Bronchial epithelial cell (primary cell): Measurements from ENCODE around the gene CHID1. TPM values are rescaled to one million over a fixed set of nuclear protein-coding genes. Genes with fewer than 3 reads are reported as not detected.

Experiments
- DNase-seq: peaks from one replicate; pipeline ENCODE4 v3.0.0-alpha.2; 2010; ENCODE audit warnings: low read depth
- FAIRE-seq: peaks from 2 replicates; lab custom pipeline; 2011; peaks lifted over from hg19 to GRCh38; lab: Jason Lieb, UNC
- H3K27me3 ChIP-seq: 2 replicates; pipeline ENCODE4 v1.5.1; 2011; ENCODE audit warnings: low read length; ENCODE audit not compliant: control insufficient read depth, insufficient read depth
- H3K36me3 ChIP-seq: 2 replicates; pipeline ENCODE4 v1.5.1; 2011; ENCODE audit warnings: low read length; ENCODE audit not compliant: control insufficient read depth, insufficient read depth
- H3K4me3 ChIP-seq: 2 replicates; pipeline ENCODE4 v1.5.1; 2011; ENCODE audit warnings: mild to moderate bottlenecking, low read depth, low read length, control low read depth
- CTCF ChIP-seq: IDR thresholded peaks from 2 replicates; pipeline ENCODE4 v1.5.1; 2011; ENCODE audit warnings: mild to moderate bottlenecking, moderate library complexity, low read length, control low read depth, inconsistent platforms; ENCODE audit not compliant: insufficient read depth, severe bottlenecking
- total RNA-seq: library from RNA; depleted of rRNA; stranded (reverse); fragments of >200 nt; gene quantifications from 2 replicates; pipeline ENCODE4 v1.2.1, GENCODE V29; 2014

The CHID1 gene
- total RNA-seq, 1 donor from 2014 or later, result 42.6 TPM

- FAIRE-seq (no peak), DNase-seq (no peak)
- no peak for TF ChIP-seq CTCF
- Histone ChIP-seq H3K4me3 (peak overlapping the region; percentile 67), H3K27me3 (peaks cover 2% of the 10 kb centered on the region), H3K36me3 (peaks cover 23% of the 10 kb centered on the region)
Measured at GRCh38 chr11:833114-833791, 77.4 kb downstream of the CHID1 start.

GRCh38 chr11:832529-833113 is 78.0 kb downstream of the CHID1 start, which contains the start of gene CD151:
Gene CD151, plus strand, starts transcription at chr11:832952. Its CDS starts 3,118 bp downstream, at chr11:836070.
- FAIRE-seq (no peak), DNase-seq (no peak)
- Histone ChIP-seq H3K36me3 (peaks cover 18% of the 10 kb centered on the region), H3K27me3 (peaks cover 2% of the 10 kb centered on the region), H3K4me3 (peak within 1 kb of the TSS; percentile 67)
- no peak for TF ChIP-seq CTCF

- peaks cover 2% of the 10 kb centered on the region for H3K27me3 ChIP-seq
- DNase-seq (no peak), FAIRE-seq (no peak)
- peaks cover 12% of the 10 kb centered on the region for H3K36me3 ChIP-seq
- H3K4me3 ChIP-seq, result peak overlapping the region; percentile 67
- TF ChIP-seq CTCF, result no peak
Measured at GRCh38 chr11:831961-832528, 78.6 kb downstream of the CHID1 start.

GRCh38 chr11:831118-831864 is 79.3 kb downstream of the CHID1 start:
- no peak for FAIRE-seq
- no peak for TF ChIP-seq CTCF
- DNase-seq, result no peak
- Histone ChIP-seq H3K4me3 (no peak overlapping the region), H3K27me3 (peaks cover 2% of the 10 kb centered on the region), H3K36me3 (peaks cover 5% of the 10 kb centered on the region)

GRCh38 chr11:830295-831117 is 80.1 kb downstream of the CHID1 start:
- peaks cover 2% of the 10 kb centered on the region for H3K36me3 ChIP-seq
- no peak for FAIRE-seq
- H3K4me3 ChIP-seq, result peak overlapping the region; percentile 27
- peaks cover 2% of the 10 kb centered on the region for H3K27me3 ChIP-seq
- peak; percentile 52 for DNase-seq
- no peak for TF ChIP-seq CTCF
